A549 (cell line): Measurements from ENCODE around the gene MOB3A.

Experiments
- CTCF ChIP-seq: fragments of >200 bp; sonication (Bioruptor Twin); formaldehyde crosslinking; IDR thresholded peaks from 3 replicates; pipeline ENCODE4 v1.5.1; 2016
- EP300 ChIP-seq, 2 experiments: fragments of >200 bp; sonication (Bioruptor Twin); formaldehyde crosslinking; IDR thresholded peaks; 2 replicates in 1 of 2; 3 replicates in 1 of 2; pipeline ENCODE4 v1.6.1; 2016 to 2017
- GATA3 ChIP-seq: IDR thresholded peaks from 2 replicates; pipeline ENCODE4 v1.6.1; 2012; ENCODE audit warnings: borderline replicate concordance
- MAFK ChIP-seq: fragments of 450-650 bp; IDR thresholded peaks from 2 replicates; pipeline ENCODE4 v1.6.1; 2014; ENCODE audit not compliant: partially characterized antibody
- MAX ChIP-seq: IDR thresholded peaks from 2 replicates; pipeline ENCODE4 v1.6.1; 2012
- PBX3 ChIP-seq: IDR thresholded peaks from 2 replicates; pipeline ENCODE4 v1.6.1; 2012
- POLR2A ChIP-seq: IDR thresholded peaks from 2 replicates; pipeline ENCODE4 v1.6.1; 2012; ENCODE audit warnings: mild to moderate bottlenecking, low read length
- REST ChIP-seq: fragments of 200-600 bp; sonication (generic); IDR thresholded peaks from 2 replicates; pipeline ENCODE4 v1.6.1; 2016; ENCODE audit warnings: antibody characterized with exemption, mild to moderate bottlenecking, moderate library complexity
- RFX5 ChIP-seq: fragments of 450-650 bp; IDR thresholded peaks from 2 replicates; pipeline ENCODE4 v1.7.1; 2014; ENCODE audit warnings: antibody characterized with exemption, mild to moderate bottlenecking, moderate library complexity
- SMC3 ChIP-seq: fragments of >200 bp; sonication (Bioruptor Twin); formaldehyde crosslinking; IDR thresholded peaks from 3 replicates; pipeline ENCODE4 v1.6.1; 2018; ENCODE audit warnings: inconsistent platforms
- SREBF2 ChIP-seq: fragments of 450-650 bp; IDR thresholded peaks from 2 replicates; pipeline ENCODE4 v1.6.1; 2014; ENCODE audit warnings: mild to moderate bottlenecking, moderate library complexity

GRCh38 chr19:2021453-2022140 is 74.5 kb downstream of the MOB3A start:
- no peak for TF ChIP-seq MAFK
- no peak for TF ChIP-seq EP300 (IDR thresholded peaks at IDR 0.05)
- no peak for TF ChIP-seq SREBF2
- TF ChIP-seq SMC3, result no peak
- TF ChIP-seq RFX5, result no peak
- no peak for TF ChIP-seq CTCF
- TF ChIP-seq REST, result no peak
- TF ChIP-seq GATA3, result no peak
- no peak for TF ChIP-seq MAX
- TF ChIP-seq POLR2A, result no peak
- TF ChIP-seq PBX3, result no peak
